HG02798 (cell line): ENCODE measurements around the gene STX18.
"Not testable (repeated sequence)": the region's sequence is repeated elsewhere in the genome, so short reads cannot be mapped to it uniquely, and the experiment has no call there.

Source experiments
- ATAC-seq: cut with Tn5 transposase; IDR thresholded peaks from one replicate; pipeline ENCODE4 v1.9.1; 2021; ENCODE audit warnings: mild to moderate bottlenecking; ENCODE audit not compliant: unreplicated experiment, poor library complexity

Gene STX18

DNA sequence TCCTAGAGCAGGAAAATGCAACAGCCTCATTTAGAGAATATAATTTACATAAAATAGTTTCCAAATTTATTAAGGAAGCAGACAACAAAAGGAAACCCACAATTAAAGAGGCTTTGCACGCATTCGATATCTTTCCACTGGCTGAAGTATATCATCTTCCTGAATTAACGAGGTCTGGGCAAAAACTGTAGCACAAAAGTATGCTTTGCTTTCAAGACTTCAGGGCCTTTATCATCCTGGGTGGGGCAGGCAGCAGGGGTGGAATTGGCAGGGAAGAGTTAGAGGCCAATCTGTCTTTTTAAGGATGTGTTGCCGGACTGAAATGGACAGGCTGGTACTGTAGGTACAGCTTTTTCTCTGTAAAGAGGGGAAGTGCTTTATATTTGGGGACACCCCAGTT, 17.0 kb upstream of the STX18 start:
- no peak for ATAC-seq

DNA sequence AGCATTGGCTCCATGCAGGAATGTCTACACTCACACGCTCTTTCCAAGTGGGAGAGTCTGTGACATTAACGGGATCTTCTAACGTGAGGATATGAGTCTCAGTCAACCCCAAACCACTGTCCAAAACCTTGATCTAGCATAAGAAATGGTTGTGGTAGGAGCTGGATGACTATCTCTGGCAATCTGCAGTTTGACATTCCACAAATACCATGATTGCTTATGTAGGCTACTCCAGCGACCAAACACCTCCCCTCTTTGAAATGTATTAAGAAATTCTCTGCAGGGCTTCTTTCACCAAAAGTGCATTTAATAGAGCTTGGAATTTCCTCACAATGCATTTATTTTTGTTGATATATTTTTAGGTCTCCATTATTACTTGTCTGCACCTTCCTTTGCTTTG, 14.1 kb upstream of the STX18 start:
- ATAC-seq = no peak

DNA sequence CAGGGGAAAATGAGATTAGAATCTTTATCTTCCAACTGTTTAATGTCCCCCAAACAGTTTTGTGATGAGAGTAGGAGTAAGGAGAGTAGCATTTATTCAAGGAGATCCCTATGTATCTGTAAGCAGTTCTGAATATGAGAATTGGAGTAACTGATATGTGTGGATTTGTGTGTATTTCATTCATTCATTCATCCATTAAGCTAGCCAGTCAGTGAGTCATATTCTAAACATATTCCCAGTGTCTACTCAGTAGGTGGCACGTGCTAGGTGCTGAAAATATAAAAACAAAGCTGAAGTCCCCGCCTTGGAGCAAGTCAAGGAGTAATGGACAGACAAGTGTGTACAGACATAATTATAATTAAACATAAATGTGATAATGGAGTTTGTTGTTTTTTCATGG, 12.4 kb upstream of the STX18 start:
- ATAC-seq = no peak

DNA sequence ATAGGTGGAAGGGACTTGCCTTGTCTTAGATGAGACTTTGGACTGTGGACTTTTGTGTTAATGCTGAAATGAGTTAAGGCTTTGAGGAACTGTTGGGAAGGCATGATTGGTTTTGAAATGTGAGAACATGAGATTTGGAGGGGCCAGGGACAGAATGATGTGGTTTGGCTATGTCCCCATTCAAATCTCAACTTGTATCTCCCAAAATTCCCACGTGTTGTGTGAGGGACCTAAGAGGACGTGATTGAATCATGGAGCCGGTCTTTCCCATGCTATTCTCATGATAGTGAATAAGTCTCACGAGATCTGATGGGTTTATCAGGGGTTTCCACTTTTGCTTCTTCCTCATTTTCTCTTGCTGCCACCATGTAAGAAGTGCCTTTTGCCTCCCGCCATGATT, 10.2 kb upstream of the STX18 start:
- not testable (repeated sequence) for ATAC-seq

DNA sequence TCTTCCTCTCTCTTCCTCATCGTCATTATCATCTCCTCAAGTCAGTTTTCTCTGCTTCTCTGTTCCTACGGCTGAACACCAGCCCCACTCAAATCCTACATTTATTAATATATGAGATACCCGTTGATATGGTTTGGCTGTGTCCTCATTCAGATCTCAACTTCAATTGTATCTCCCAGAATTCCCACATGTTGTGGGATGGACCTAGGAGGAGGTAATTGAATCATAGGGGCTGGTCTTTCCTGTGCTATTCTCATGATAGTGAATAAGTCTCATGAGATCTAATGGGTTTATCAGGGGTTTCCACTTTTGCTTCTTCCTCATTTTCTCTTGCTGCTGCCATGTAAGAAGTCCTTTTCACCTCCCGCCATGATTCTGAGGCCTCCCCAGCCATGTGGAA, 8.3 kb upstream of the STX18 start:
- ATAC-seq = not testable (repeated sequence)

DNA sequence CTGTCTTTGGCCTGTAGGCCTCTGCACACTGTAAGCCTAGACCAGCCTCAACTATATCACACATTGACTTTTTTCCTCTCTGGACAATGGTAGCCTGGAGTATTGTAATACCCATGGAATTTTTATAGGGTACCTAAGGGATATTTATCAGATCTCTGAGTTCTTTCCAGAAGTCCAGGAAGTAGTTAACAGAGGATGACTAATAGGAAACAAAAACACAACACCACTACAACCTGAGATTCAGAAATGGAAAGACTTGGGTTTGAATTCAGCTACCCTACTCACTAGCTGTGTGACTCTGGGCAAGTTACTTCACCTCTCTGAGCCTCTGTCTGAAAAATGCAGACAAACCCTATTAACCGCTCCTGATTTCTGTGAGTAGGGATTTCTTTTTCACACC, 7.7 kb upstream of the STX18 start:
- no peak for ATAC-seq

DNA sequence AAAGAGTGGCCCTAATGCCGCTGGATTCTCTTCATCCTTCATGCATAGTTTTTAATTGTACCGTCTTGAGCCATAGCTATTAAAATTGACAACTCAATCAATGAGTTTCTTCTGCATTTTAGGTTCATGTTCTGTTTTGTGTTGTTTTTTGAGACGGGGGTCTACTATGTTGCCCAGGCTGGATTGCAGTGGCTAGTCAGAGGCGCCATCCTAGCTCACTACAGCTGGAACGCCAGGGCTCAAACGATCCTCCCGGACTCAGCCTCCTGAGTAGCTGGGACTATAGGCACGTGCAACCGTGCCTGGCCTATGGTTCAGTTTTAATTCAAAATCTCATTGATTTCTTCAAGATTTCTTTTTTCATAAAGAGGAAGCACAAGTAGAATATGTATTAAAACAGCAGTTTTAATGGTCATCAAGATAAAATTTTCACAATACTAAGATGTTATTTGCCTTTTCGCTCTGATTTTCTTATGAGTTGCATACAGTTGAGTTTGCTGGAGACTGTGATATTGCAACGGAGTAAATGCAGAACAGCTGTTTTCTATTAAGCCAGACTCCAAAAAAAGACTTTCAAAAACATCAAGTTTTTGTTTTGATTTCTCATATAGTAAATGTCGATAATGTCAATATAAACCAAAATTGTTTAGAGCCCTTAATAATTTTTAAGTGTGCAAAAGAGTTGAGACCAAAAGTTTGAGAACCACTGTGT, 1.1 kb upstream of the STX18 start:
- no peak for ATAC-seq

DNA sequence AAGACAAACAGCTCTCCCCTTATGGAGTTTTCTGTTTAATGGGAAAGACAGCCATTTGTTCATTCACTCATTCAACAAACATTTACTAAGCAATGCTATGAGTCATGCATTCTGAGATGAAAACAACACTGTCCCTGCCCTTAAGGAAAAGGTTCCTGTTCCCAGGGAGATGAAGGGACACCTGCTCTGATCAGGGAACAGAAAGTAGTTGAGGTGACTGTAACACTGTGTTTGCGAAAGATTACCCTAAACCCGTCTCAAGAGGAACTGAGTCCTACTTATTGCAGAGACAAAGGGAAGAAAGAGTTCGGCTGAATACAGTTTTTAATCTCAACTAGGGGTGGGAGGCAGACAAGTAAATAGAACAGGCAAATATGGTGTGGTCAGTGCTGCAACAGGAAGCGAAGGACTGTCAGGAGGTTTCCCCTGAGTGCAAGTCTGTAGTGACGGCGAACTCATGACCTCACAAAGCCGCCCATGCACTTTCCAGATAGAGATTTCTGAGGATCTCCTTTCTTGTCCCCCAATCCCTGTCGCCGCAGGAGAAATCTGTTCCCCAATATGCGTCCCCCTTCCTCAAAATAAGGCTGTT, 712 bp downstream of the STX18 start:
- ATAC-seq = peak; percentile 34

DNA sequence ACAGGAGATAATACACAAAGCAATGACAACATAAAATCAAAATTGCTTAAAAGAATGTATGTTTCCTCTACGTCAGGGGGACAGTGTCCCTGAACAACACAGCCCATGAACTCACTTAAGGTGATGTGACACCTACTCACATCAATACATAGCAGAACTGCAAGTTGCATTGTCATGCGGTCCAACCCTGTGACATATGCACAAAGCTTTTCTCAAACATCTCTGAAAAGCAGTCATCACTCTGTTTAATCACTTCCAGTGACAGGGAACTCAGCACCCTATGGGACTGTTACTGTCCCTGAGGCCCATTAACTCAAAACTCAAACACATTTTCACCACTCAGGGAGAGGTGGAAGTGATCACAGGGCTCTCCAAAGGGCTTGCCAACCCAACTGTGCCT, 2.4 kb downstream of the STX18 start:
- no peak for ATAC-seq

DNA sequence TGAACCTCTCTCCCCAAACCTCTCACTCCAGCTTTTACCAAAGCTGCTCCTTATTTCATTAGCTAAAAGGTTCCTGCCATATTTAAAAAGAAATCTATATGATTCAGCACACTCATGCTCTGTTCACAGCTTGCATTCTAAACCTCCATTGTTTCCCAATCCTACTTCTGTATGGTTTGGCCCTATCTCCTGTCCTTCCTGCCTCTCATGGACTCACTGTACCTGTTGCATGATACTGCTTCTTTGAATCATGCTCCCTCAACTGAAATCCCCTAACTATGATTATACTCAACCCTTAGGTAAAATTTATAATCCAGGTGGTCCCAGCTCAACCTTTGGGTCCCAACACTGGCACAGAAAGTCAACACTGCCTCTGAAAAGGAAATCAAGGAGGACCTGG, 6.3 kb downstream of the STX18 start:
- no peak for ATAC-seq

DNA sequence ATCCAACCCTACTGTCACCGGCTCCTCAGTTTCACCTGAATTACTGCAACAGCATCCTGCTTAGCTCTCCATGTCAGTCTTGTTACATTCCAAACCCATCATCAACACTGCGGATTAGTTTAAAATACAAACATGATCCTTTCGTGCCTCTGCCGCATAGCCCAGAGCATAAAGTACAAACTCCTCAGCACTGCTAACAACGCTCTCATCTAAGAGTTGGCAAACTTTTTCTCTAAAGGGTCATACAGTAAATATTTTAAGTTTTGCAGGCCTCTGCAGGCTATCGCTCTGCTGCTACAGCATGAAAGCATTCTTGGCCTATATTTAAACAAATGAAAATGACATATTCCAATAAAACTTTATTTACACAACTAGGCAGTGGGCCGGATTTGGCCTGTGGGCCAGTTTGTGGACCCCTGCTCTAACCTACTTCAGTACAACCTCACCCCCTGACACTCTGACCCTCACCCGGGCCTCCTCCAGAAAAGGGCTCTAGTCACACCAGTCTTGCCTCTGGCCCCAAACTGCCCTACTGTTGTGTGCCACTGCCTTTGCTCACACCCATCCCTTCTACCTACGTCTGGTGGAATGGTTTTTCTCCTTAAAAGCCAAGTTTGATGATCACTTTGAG, 7.2 kb downstream of the STX18 start:
- ATAC-seq = no peak

DNA sequence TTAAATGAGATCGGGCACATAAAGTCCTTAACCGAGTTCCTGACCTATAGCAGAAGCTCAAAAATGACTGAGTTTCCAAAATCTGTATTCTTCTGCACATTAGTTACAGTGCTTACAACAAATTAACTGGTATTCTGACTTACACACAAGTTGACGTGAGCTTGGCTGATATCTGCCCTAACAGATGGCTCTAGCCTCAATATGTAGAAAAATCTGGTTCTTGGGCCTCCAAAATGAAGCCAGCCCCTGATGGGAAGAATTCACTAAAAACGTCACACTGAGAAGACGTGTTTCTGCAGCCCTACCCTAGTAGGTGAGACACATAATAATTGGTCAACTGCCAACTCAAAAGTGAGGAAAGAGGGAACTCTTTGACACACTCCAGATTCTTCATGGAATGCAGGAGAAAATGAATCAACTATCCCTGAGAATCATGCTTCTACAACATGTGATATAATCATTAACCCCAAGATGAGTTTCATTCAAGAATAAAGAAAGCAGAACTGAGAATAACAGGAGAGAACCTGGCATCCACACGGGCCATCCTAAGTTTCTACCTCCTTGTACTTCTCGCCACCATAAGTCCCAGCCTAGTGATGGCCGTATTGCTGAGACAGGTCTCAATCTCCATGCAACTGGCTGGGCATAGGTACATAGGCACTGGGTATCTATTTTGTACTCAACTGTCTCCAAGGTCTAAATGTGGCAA, 8.2 kb downstream of the STX18 start:
- no peak for ATAC-seq

DNA sequence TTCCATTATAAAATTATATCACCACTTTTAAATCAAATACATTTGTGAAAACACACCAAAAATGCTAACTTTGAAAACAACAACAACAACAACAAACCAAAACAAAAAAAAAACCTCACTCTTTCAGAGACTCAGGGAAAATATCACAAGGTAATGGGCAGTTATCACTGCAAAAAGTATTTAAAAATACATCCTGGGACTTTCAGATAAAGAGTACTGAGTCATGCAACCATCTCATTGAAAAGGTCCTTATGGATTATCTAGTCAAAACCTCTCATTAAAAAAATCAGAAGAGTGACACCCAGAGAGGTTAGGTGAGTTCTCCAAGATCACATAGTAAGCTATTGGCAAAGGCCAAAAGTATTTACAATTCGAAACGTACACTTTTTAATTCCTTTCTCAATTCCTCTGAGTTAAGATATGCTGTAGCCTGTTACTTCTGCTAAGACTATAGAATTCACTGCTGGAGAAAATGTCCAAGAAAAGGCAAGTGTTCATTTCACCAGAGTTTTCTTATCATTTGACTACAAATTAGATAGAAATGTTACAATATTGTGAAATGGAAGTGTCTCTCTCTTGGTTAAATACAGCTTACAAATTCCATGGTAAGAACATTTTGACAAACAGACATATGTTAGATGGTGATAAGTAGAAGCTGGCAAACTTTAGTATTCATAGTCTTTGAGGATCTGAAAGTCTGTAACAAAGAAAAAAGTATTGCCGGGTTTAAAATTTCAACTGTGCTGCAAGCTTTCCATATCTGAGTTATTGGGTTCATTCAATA, 9.3 kb downstream of the STX18 start:
- no peak for ATAC-seq

DNA sequence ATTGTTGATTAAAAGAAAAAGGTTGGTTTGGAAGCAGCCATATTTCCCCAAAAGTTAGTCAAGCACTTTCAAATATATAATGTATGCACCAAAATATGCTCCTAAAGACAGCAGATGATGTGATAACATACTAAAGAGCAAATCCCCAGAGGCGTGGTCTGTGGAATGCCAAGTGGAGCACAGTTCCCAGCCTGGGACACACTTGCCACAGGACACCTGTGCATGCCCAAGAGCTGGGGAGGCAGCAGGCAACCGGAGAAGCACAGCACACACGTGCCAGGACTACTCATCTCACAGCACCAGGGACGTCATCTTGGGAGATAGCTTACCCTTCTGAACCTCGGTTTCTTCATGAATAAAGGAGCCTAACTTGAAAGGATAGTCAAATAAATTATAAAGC, 12.5 kb downstream of the STX18 start:
- no peak for ATAC-seq

DNA sequence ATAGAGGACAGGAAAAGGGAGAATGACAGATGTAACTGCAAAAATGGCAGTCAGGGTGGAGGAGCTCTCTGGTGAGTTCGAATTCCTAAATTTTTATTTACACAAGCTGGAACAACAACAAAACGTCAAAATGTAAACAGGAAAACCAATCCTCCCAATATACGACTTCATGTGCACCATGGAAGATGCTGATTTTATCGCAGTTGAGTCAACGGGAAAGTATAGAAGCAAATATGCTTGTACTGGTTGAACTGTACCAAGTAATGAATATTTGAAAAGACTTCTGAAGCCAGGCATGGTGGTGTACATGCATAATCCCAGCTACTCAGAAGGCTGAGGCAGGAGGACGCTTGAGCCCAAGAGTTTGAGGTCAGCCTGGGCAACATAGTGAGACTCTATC, 15.4 kb downstream of the STX18 start:
- no peak for ATAC-seq

DNA sequence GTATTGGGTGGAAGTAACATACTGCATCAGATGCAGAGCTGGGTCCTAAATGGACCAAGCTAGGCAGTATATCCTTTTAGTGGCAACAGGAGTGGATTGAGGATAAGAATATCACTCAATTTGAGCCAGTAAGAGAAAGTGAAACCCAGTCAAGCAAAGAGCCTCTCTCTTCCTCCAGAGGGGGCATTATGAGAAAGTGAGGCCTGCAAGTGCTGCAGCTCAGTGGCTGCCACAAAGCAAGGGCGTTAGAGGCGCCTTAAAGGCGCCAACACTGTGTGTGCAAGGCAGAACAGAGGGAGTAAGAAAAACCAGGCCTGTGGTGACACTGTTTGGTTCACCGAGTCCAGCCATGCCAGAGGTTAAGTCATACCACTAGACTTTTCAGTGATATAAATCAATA, 17.5 kb downstream of the STX18 start:
- peak; percentile 99 for ATAC-seq

DNA sequence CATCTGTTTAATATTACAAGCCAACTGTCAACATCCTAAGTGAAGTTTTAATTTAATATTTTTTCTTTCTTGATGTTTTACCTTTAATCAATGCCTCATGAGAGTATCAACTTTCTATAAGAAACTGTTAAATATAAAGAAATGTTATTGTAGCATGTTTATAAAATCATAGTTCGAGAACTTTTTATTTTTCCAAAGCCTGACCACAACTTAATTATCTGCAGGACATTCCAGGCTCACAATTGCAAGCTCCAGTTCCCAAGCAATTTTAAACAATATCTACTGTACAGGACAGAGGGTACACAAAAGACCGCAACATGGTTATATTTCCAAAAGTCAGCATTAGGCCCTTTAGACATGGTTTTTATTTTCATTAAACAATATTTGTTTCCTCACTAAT, 20.1 kb downstream of the STX18 start:
- ATAC-seq = no peak

DNA sequence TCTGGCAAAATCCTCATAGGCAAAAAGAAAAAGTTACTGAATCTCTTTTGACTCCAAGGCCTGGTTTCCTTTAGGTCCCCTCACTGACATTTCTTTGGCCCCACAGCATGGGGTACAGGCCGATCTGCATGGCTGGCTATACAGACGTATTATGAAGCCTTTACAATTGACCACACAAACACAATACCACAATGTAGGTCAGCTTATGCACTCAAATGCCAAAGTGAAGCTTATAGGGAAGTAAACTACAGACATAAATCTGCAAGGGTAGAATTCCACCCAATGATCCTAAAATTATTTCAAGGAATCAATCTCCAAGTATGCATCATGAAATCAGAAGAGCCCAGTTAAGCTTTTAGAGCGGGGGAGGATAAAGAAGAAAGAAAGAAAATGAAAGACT, 20.7 kb downstream of the STX18 start:
- no peak for ATAC-seq

DNA sequence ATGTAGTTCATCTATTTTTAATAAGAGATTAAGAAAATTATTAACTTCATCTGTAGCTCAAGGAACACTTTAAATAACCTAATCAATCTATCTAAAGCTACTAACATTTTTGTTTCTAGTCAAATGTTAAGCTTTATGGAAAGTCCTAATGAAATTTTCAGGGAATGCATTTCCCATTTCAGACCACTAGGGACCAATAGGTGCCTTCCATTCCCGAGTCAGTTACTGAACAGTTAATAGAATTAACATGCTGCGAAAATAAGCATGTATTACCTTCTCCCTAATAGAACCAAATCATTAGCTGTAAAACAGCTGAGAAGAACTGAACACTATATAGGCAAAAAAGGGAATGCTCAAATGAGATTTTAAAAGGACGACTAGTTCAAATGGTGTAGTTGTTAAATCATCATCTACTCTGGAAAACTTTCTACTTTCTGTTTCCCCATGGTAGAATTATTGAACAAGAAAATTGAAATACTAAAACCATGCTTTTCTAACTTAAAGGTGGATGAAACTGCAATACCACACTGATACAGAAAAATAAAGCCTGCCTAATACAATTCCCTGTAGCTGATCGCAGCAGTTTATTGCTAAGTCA, 22.5 kb downstream of the STX18 start:
- no peak for ATAC-seq

DNA sequence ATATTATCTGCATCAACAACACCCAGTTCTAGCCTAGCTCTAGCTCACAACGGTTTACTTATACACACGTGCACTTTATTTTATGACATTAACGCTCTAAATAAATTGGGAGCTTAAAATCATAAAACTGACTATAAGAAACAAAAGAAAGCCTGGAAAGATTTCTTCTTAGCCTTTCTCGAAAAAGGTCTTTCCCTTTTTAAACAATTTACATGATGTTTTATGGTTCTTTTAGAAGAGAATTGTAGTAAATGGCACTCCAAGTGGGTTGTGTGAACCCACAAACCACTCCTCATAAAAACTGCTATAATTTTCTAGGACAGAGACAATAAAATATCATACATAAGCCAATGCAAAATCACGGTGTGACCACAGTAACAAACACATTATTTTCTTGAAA, 23.1 kb downstream of the STX18 start:
- no peak for ATAC-seq
